H1 (cell line): ENCODE data around the gene FRAT2. TPM values are rescaled to one million over a fixed set of nuclear protein-coding genes. Genes with fewer than 3 reads are reported as not detected.

Experiments used
- CTCF ChIA-PET: fragments of 300-600 bp; sonication (Branson Sonifier 250); formaldehyde crosslinking; loops from one replicate; lab custom pipeline; 2021; ENCODE audit not compliant: partially characterized antibody; lab: Charles Lee
- POLR2A ChIA-PET: fragments of 300-600 bp; sonication (Branson Sonifier 250); formaldehyde crosslinking; loops from one replicate; lab custom pipeline; 2021; ENCODE audit warnings: inconsistent platforms; ENCODE audit not compliant: partially characterized antibody; lab: Charles Lee
- DNase-seq, 2 experiments: peaks; one replicate each; pipeline versions ENCODE4 v3.0.0 to v3.0.0-alpha.2; 2010 to 2022; ENCODE audit warnings: low spot score in 2 of 2, low read depth in 1 of 2, mixed read lengths in 1 of 2
- FAIRE-seq: peaks from 2 replicates; lab custom pipeline; 2011; peaks lifted over from hg19 to GRCh38; lab: Jason Lieb, UNC
- H2AFZ ChIP-seq: 2 replicates; pipeline ENCODE4 v1.8.1; 2012; ENCODE audit warnings: low read length, inconsistent platforms
- H2AK5ac ChIP-seq: 2 replicates; pipeline ENCODE4 v1.6.1; 2013; ENCODE audit warnings: low read depth, low read length
- H2BK120ac ChIP-seq: replicated peaks from 2 replicates; pipeline ENCODE3; 2013; ENCODE audit warnings: low read depth, low read length, inconsistent platforms
- H2BK12ac ChIP-seq: 2 replicates; pipeline ENCODE4 v1.6.1; 2013; ENCODE audit warnings: low read depth, low read length
- H2BK15ac ChIP-seq: 2 replicates; pipeline ENCODE4 v1.6.1; 2013; ENCODE audit warnings: low read length
- H2BK20ac ChIP-seq: 2 replicates; pipeline ENCODE4 v1.6.1; 2013; ENCODE audit warnings: low read length
- H2BK5ac ChIP-seq: 2 replicates; pipeline ENCODE4 v1.6.1; 2013; ENCODE audit warnings: low read depth, low read length
- H3K14ac ChIP-seq: 2 replicates; pipeline ENCODE4 v1.6.1; 2013; ENCODE audit warnings: inconsistent platforms; ENCODE audit not compliant: insufficient read length
- H3K18ac ChIP-seq: 2 replicates; pipeline ENCODE4 v1.6.1; 2013; ENCODE audit warnings: low read length; ENCODE audit errors: extremely low read depth
- H3K23ac ChIP-seq: 2 replicates; pipeline ENCODE4 v1.6.1; 2013; ENCODE audit warnings: inconsistent platforms; ENCODE audit not compliant: insufficient read length
- H3K23me2 ChIP-seq: 2 replicates; pipeline ENCODE4 v1.6.1; 2013; ENCODE audit warnings: low read depth, low read length
- H3K27ac ChIP-seq: 2 replicates; pipeline ENCODE4 v1.6.1; 2011; ENCODE audit warnings: low read depth, low read length, inconsistent platforms
- H3K27me3 ChIP-seq, 4 experiments: replicated peaks in 1 of 4; 1 replicate in 1 of 4; 2 replicates in 3 of 4; pipeline versions ENCODE4 v1.6.1 to v1.8.1; 2011 to 2013; ENCODE audit warnings: low read length in 3 of 4, mild to moderate bottlenecking in 3 of 4, inconsistent platforms in 2 of 4, mixed read lengths in 2 of 4, moderate library complexity in 1 of 4; ENCODE audit not compliant: control insufficient read depth in 3 of 4, insufficient read depth in 3 of 4; ENCODE audit errors: extremely low read depth in 1 of 4
- H3K36me3 ChIP-seq, 4 experiments: 2 replicates each; pipeline versions ENCODE4 v1.6.1 to v1.8.1; 2011 to 2013; ENCODE audit warnings: mild to moderate bottlenecking in 4 of 4, low read length in 3 of 4, moderate library complexity in 2 of 4, control low read depth in 1 of 4, inconsistent platforms in 1 of 4; ENCODE audit not compliant: insufficient read depth in 4 of 4, control insufficient read depth in 2 of 4
- H3K4ac ChIP-seq: replicated peaks from 2 replicates; pipeline ENCODE3; 2013; ENCODE audit warnings: low read length, low read depth, mixed read lengths, inconsistent platforms; ENCODE audit not compliant: insufficient read length
- H3K4me1 ChIP-seq, 4 experiments: replicated peaks in 1 of 4; 1 replicate in 1 of 4; 2 replicates in 3 of 4; pipeline versions ENCODE4 v1.6.1 to v1.8.1; 2011 to 2013; ENCODE audit warnings: low read length in 3 of 4, inconsistent platforms in 2 of 4, mixed read lengths in 1 of 4; ENCODE audit not compliant: insufficient read depth in 4 of 4, control insufficient read depth in 3 of 4
- H3K4me2 ChIP-seq, 2 experiments: 2 replicates each; pipeline versions ENCODE4 v1.6.1 to v1.8.1; 2011 to 2013; ENCODE audit warnings: low read depth in 2 of 2, low read length in 2 of 2, control low read depth in 1 of 2, inconsistent platforms in 1 of 2, mild to moderate bottlenecking in 1 of 2; ENCODE audit not compliant: insufficient read depth in 1 of 2
- H3K4me3 ChIP-seq, 4 experiments: fragments of 200-600, 300-600 bp in 1 of 4; sonication (generic), shearing (Covaris generic), sonication (Bioruptor Twin) in 1 of 4; 2 replicates each; pipeline versions ENCODE4 v1.5.1 to v1.8.1; 2011 to 2016; ENCODE audit warnings: low read length in 4 of 4, low read depth in 3 of 4, control low read depth in 2 of 4, inconsistent platforms in 2 of 4, mild to moderate bottlenecking in 2 of 4, mixed read lengths in 1 of 4, moderate library complexity in 1 of 4; ENCODE audit not compliant: insufficient read depth in 2 of 4; ENCODE audit errors: extremely low read depth in 1 of 4
- H3K56ac ChIP-seq: replicated peaks from 2 replicates; pipeline ENCODE3; 2013; ENCODE audit warnings: low read depth, mild to moderate bottlenecking, mixed read lengths, low read length, inconsistent platforms; ENCODE audit not compliant: insufficient read length
- H3K79me1 ChIP-seq: 2 replicates; pipeline ENCODE4 v1.6.1; 2013; ENCODE audit warnings: low read depth, low read length, control low read depth
- H3K79me2 ChIP-seq, 2 experiments: 2 replicates each; pipeline versions ENCODE4 v1.6.1 to v1.8.1; 2012 to 2013; ENCODE audit warnings: low read length in 2 of 2, mild to moderate bottlenecking in 2 of 2, inconsistent platforms in 1 of 2; ENCODE audit not compliant: insufficient read depth in 2 of 2, control insufficient read depth in 1 of 2
- H3K9ac ChIP-seq, 4 experiments: replicated peaks in 1 of 4; 1 replicate in 1 of 4; 2 replicates in 3 of 4; pipeline versions ENCODE4 v1.6.1 to v1.8.1; 2011 to 2013; ENCODE audit warnings: low read depth in 3 of 4, low read length in 3 of 4, control low read depth in 2 of 4, mild to moderate bottlenecking in 2 of 4, moderate library complexity in 2 of 4, inconsistent platforms in 1 of 4; ENCODE audit errors: extremely low read depth in 1 of 4
- H3K9me3 ChIP-seq, 2 experiments: 2 replicates each; pipeline versions ENCODE4 v1.6.1 to v1.8.1; 2012 to 2013; ENCODE audit warnings: mild to moderate bottlenecking in 2 of 2, moderate library complexity in 2 of 2, control low read depth in 1 of 2, inconsistent platforms in 1 of 2, low read depth in 1 of 2, low read length in 1 of 2, mixed read lengths in 1 of 2; ENCODE audit not compliant: insufficient read depth in 2 of 2
- H4K20me1 ChIP-seq, 2 experiments: replicated peaks in 1 of 2; 2 replicates each; pipeline versions ENCODE3 to v1.8.1; 2011 to 2013; ENCODE audit warnings: inconsistent platforms in 2 of 2, low read length in 2 of 2, mild to moderate bottlenecking in 1 of 2; ENCODE audit not compliant: insufficient read depth in 2 of 2, control insufficient read depth in 1 of 2
- H4K5ac ChIP-seq: 2 replicates; pipeline ENCODE4 v1.6.1; 2013; ENCODE audit warnings: low read length, low read depth, mixed read lengths, inconsistent platforms; ENCODE audit not compliant: insufficient read length
- H4K8ac ChIP-seq: 2 replicates; pipeline ENCODE4 v1.8.0; 2013; ENCODE audit warnings: mild to moderate bottlenecking, moderate library complexity, low read length, inconsistent platforms; ENCODE audit not compliant: insufficient read depth; ENCODE audit errors: extremely low read depth
- H4K91ac ChIP-seq: replicated peaks from 2 replicates; pipeline ENCODE3; 2013; ENCODE audit warnings: low read length, mixed read lengths, inconsistent platforms; ENCODE audit not compliant: insufficient read length
- BACH1 ChIP-seq: IDR thresholded peaks from 2 replicates; pipeline ENCODE4 v1.6.1; 2012; ENCODE audit warnings: low read length, improper control_type of control experiment
- CHD1 ChIP-seq: IDR thresholded peaks from 2 replicates; pipeline ENCODE4 v1.6.1; 2012; ENCODE audit warnings: low read depth, low read length, improper control_type of control experiment
- CTCF ChIP-seq, 3 experiments: IDR thresholded peaks; 1 replicate in 2 of 3; 2 replicates in 1 of 3; pipeline versions ENCODE4 v1.5.1 to v1.6.1; 2011; ENCODE audit warnings: low read length in 3 of 3, mild to moderate bottlenecking in 3 of 3, inconsistent platforms in 2 of 3, low read depth in 1 of 3, moderate library complexity in 1 of 3; ENCODE audit not compliant: insufficient read depth in 1 of 3; ENCODE audit errors: control extremely low read depth in 1 of 3
- EGR1 ChIP-seq: IDR thresholded peaks from 2 replicates; pipeline ENCODE4 v1.6.1; 2011; ENCODE audit warnings: low read depth, low read length, borderline replicate concordance
- JUND ChIP-seq: IDR thresholded peaks from 2 replicates; pipeline ENCODE4 v1.6.1; 2011; ENCODE audit warnings: mild to moderate bottlenecking, improper control_type of control experiment, low read length
- PHF8 ChIP-seq: fragments of 200-600 bp; sonication (generic); conservative IDR thresholded peaks from 2 replicates; pipeline ENCODE4 v1.7.1; 2012; ENCODE audit warnings: low read depth, mild to moderate bottlenecking, inconsistent platforms, low read length, moderate library complexity
- POU5F1 ChIP-seq: IDR thresholded peaks from 2 replicates; pipeline ENCODE4 v1.6.1; 2011; ENCODE audit warnings: low read depth, mild to moderate bottlenecking, low read length, moderate library complexity
- RAD21 ChIP-seq, 2 experiments: IDR thresholded peaks in 1 of 2; conservative IDR thresholded peaks in 1 of 2; 2 replicates each; pipeline ENCODE4 v1.6.1; 2011; ENCODE audit warnings: low read depth in 2 of 2, low read length in 2 of 2, improper control_type of control experiment in 1 of 2, inconsistent platforms in 1 of 2, mild to moderate bottlenecking in 1 of 2, moderate library complexity in 1 of 2
- SAP30 ChIP-seq: fragments of 300-600 bp; sonication (generic); IDR thresholded peaks from 2 replicates; pipeline ENCODE4 v1.7.1; 2012; ENCODE audit warnings: low read length, moderate library complexity, mild to moderate bottlenecking, inconsistent platforms; ENCODE audit not compliant: insufficient read depth, insufficient replicate concordance
- TAF1 ChIP-seq: IDR thresholded peaks from 2 replicates; pipeline ENCODE4 v1.6.1; 2011; ENCODE audit warnings: mild to moderate bottlenecking, low read depth, low read length
- TBP ChIP-seq: IDR thresholded peaks from 2 replicates; pipeline ENCODE4 v1.6.1; 2011; ENCODE audit warnings: low read depth, low read length, improper control_type of control experiment
- WGBS, 2 experiments: shearing (Covaris generic) in 1 of 2; methylation state at CpG; one replicate each; pipeline versions ENCODE4 v1.1.6 to v1.1.7; 2013 to 2015; ENCODE audit warnings: low lambda C conversion rate in 2 of 2, mixed read lengths in 2 of 2, inconsistent platforms in 1 of 2, low coverage in 1 of 2, missing lambda C conversion rate in 1 of 2; ENCODE audit not compliant: insufficient replicate concordance in 2 of 2, insufficient coverage in 1 of 2, insufficient read length in 1 of 2; ENCODE audit errors: extremely low coverage in 1 of 2, missing lambda C conversion rate in 1 of 2; 5-methylcytosine and 5-hydroxymethylcytosine counted together
- polyA plus RNA-seq, 7 experiments: library from polyadenylated mRNA; depleted of rRNA in 3 of 7; stranded (reverse) in 5 of 7; unstranded in 2 of 7; fragments of >200 nt in 5 of 7; fragments of 200-250 nt in 2 of 7; gene quantifications; 1 replicate in 5 of 7; 2 replicates in 1 of 7; 4 replicates in 1 of 7; pipeline versions ENCODE4 v1.2.1 to v1.2.3, GENCODE V29; 2011 to 2013; ENCODE audit warnings: missing spikeins in 2 of 7, mixed read lengths in 2 of 7
- total RNA-seq: library from RNA; stranded (reverse); fragmentation: NEBNext Ultra II Directional; extraction: Animal tissue kit (Norgen Biotek cat#: 25700); gene quantifications from 2 replicates; pipeline ENCODE4 v1.2.1, GENCODE V29; 2021

Gene FRAT2
- total and polyA plus RNA-seq, 2 of the 8 experiments (the other 6 are each of a cell fraction or from before 2014, with no cell fraction given): 47.4 to 83.0 TPM

- Histone ChIP-seq H2BK5ac (peak overlapping the region; percentile 20; the same call in 1 of the 2 replicates), H3K4me1 (peaks cover 7 to 20% (median 10%) of the 10 kb centered on the region in 4 experiments), H4K91ac (peak overlapping the region; percentile 22), H4K8ac (peak overlapping the region; percentile 39), H4K20me1 (peaks cover 14 to 20% of the 10 kb centered on the region in 2 experiments), H3K56ac (no peak overlapping the region), H2BK120ac (peak overlapping the region; percentile 45), H4K5ac (peak overlapping the region; percentile 69), H3K4me3 (peak overlapping the region; percentile 84 to 92 (median 91)), H3K27me3 (no peaks in the 10 kb centered on the region), H2BK15ac (no peak overlapping the region), H3K4ac (no peak overlapping the region), H3K9ac (peak overlapping the region; percentile 86 to 97 (median 92)), H2BK12ac (no peak overlapping the region), H2AFZ (no peak overlapping the region), H2AK5ac (no peak overlapping the region), H3K18ac (peak overlapping the region; percentile 79), H2BK20ac (no peak overlapping the region), H3K79me1 (peaks cover 7% of the 10 kb centered on the region; the same call in 1 of the 2 replicates), H3K23ac (no peak overlapping the region), H3K23me2 (peaks cover 21% of the 10 kb centered on the region), H3K27ac (peak overlapping the region; percentile 23), H3K9me3 (no peaks in the 10 kb centered on the region), H3K36me3 (peaks cover 2 to 34% (median 7%) of the 10 kb centered on the region in 4 experiments; a peak in 5 of 8 replicates), H3K4me2 (peak overlapping the region; percentile 84 to 96), H3K14ac (no peak overlapping the region), H3K79me2 (peaks cover 29 to 57% of the 10 kb centered on the region in 2 experiments)
- FAIRE-seq (no peak), DNase-seq (no peak)
- ChIA-PET POLR2A (interaction anchor here (0.6 to 5.9 kb wide), 26 partner anchors 10 to 98 kb away, joined by 3 to 75 read pairs (median 4); partner anchors contain the start of genes ARHGAP19, FRAT1 and RRP12), CTCF (interaction anchor here (0.8 to 3.7 kb wide), 23 partner anchors 10 to 260 kb away, joined by 3 to 28 read pairs (median 4); partner anchors contain the start of gene FRAT1)
- WGBS, 2 experiments: 1% methylated on average over 7 of the region's 7 CpGs; no CpG with 5 or more reads in 1 of the 2 experiments
- TF ChIP-seq BACH1 (no peak), RAD21 (IDR thresholded peaks at IDR 0.05 in 1 of 2, conservative IDR thresholded peaks at IDR 0.05 in 1 of 2; ENCODE audit: low read depth in 2 of 2, low read length in 2 of 2) (peak; percentile 31 to 39; a peak in 3 of 4 replicates), CHD1 (peak; percentile 38; the same call in 1 of the 2 replicates), TAF1 (0 out of 2 replicates have a peak, but pooled peaks have one; percentile 3), CTCF (IDR thresholded peaks at IDR 0.05; ENCODE audit: control extremely low read depth in 1 of 3, insufficient read depth in 1 of 3, low read depth in 1 of 3, low read length in 3 of 3) (peak; percentile 35 to 49 (median 37)), TBP (peak; percentile 30; the same call in 1 of the 2 replicates), PHF8 (no peak), EGR1 (no peak), POU5F1 (no peak), SAP30 (peak; percentile 84), JUND (0 out of 2 replicates have a peak, but pooled peaks have one; percentile 16)
Measured at GRCh38 chr10:97333351-97333600, 1.3 kb downstream of the FRAT2 start.
